GM19239 (cell line): ENCODE results near the gene TECR.
"Not testable (repeated sequence)": the region's sequence is repeated elsewhere in the genome, so short reads cannot be mapped to it uniquely, and the experiment has no call there.

Experiments
- DNase-seq: peaks from one replicate; pipeline ENCODE4 v3.0.0; 2011; ENCODE audit warnings: low spot score; ENCODE audit not compliant: insufficient read length
- FAIRE-seq: peaks from 2 replicates; lab custom pipeline; 2011; peaks lifted over from hg19 to GRCh38; lab: Jason Lieb, UNC

Gene TECR

GRCh38 chr19:14556662-14557188 lies 27.3 kb downstream of the TECR start:
- FAIRE-seq (peak; percentile 82), DNase-seq (peak; percentile 96)

GRCh38 chr19:14558370-14559066 lies 29.1 kb downstream of the TECR start:
- FAIRE-seq = no peak
- DNase-seq = no peak

- DNase-seq (no peak), FAIRE-seq (no peak)
Measured at GRCh38 chr19:14559916-14560775, 30.8 kb downstream of the TECR start.

- FAIRE-seq (no peak), DNase-seq (no peak)
Measured at GRCh38 chr19:14560776-14561108, 31.3 kb downstream of the TECR start.

GRCh38 chr19:14561249-14561648 lies 31.9 kb downstream of the TECR start:
- DNase-seq (no peak), FAIRE-seq (no peak)

- FAIRE-seq (no peak), DNase-seq (no peak)
Measured at GRCh38 chr19:14561847-14562351, 32.5 kb downstream of the TECR start.

- DNase-seq (no peak), FAIRE-seq (no peak)
Measured at GRCh38 chr19:14562660-14563589, 33.5 kb downstream of the TECR start.

GRCh38 chr19:14563590-14563926 lies 34.2 kb downstream of the TECR start:
- no peak for FAIRE-seq
- no peak for DNase-seq

- peak; percentile 50 for DNase-seq
- FAIRE-seq = no peak
Measured at GRCh38 chr19:14563989-14564651, 34.7 kb downstream of the TECR start.

GRCh38 chr19:14564652-14565297 lies 35.4 kb downstream of the TECR start:
- not testable (repeated sequence) for DNase-seq, FAIRE-seq

GRCh38 chr19:14565298-14565679 lies 35.9 kb downstream of the TECR start:
- DNase-seq (no peak), FAIRE-seq (no peak)

- DNase-seq (no peak), FAIRE-seq (no peak)
Measured at GRCh38 chr19:14565765-14566711, 36.6 kb downstream of the TECR start.

GRCh38 chr19:14566712-14567077 lies 37.3 kb downstream of the TECR start:
- FAIRE-seq (no peak), DNase-seq (no peak)

GRCh38 chr19:14567079-14567478 lies 37.7 kb downstream of the TECR start:
- FAIRE-seq (no peak), DNase-seq (no peak)

- DNase-seq = no peak
- FAIRE-seq = no peak
Measured at GRCh38 chr19:14570864-14571527, 41.6 kb downstream of the TECR start.

- peak; percentile 88 for DNase-seq
- peak; percentile 95 for FAIRE-seq
Measured at GRCh38 chr19:14571695-14572490, 42.5 kb downstream of the TECR start, which contains the start of gene NDUFB7. Gene NDUFB7 (minus strand): TSS chr19:14572066. CDS start chr19:14572000, 66 bp downstream.
